H1 (cell line): ENCODE measurements around the gene GCLM. TPM values are rescaled to one million over a fixed set of nuclear protein-coding genes. Genes with fewer than 3 reads are reported as not detected.

ENCODE experiments used
- BACH1 ChIP-seq: IDR thresholded peaks from 2 replicates; pipeline ENCODE4 v1.6.1; 2012; ENCODE audit warnings: low read length, improper control_type of control experiment
- BCL11A ChIP-seq, 2 experiments: IDR thresholded peaks; one replicate each; pipeline ENCODE4 v1.6.1; 2011; ENCODE audit warnings: low read depth in 2 of 2, low read length in 2 of 2, mild to moderate bottlenecking in 2 of 2
- CHD1 ChIP-seq: IDR thresholded peaks from 2 replicates; pipeline ENCODE4 v1.6.1; 2012; ENCODE audit warnings: low read depth, low read length, improper control_type of control experiment
- CTBP2 ChIP-seq: IDR thresholded peaks from 2 replicates; pipeline ENCODE4 v1.7.0; 2011; ENCODE audit warnings: borderline replicate concordance, mild to moderate bottlenecking, moderate library complexity, mixed read lengths, low read length; ENCODE audit not compliant: insufficient read depth, insufficient read length
- EGR1 ChIP-seq: IDR thresholded peaks from 2 replicates; pipeline ENCODE4 v1.6.1; 2011; ENCODE audit warnings: low read depth, low read length, borderline replicate concordance
- EZH2 ChIP-seq: fragments of 200-600 bp; sonication (generic); IDR thresholded peaks from 2 replicates; pipeline ENCODE4 v1.7.1; 2012; ENCODE audit warnings: low read depth, mild to moderate bottlenecking, moderate library complexity, low read length, inconsistent platforms; ENCODE audit not compliant: severe bottlenecking
- FOSL1 ChIP-seq: IDR thresholded peaks from 2 replicates; pipeline ENCODE4 v1.6.1; 2011; ENCODE audit warnings: mild to moderate bottlenecking, low read depth, low read length, moderate library complexity; ENCODE audit not compliant: insufficient read depth
- HDAC2 ChIP-seq, 2 experiments: fragments of 300-600 bp in 1 of 2; sonication (generic) in 1 of 2; IDR thresholded peaks; 2 replicates each; pipeline ENCODE4 v1.6.1; 2011 to 2012; ENCODE audit warnings: low read depth in 2 of 2, low read length in 2 of 2, mild to moderate bottlenecking in 2 of 2, moderate library complexity in 2 of 2, borderline replicate concordance in 1 of 2, inconsistent platforms in 1 of 2
- JUND ChIP-seq: IDR thresholded peaks from 2 replicates; pipeline ENCODE4 v1.6.1; 2011; ENCODE audit warnings: mild to moderate bottlenecking, improper control_type of control experiment, low read length
- KDM4A ChIP-seq: IDR thresholded peaks from one replicate; pipeline ENCODE4 v1.7.1; 2012; ENCODE audit warnings: low read depth, mild to moderate bottlenecking, moderate library complexity, low read length, inconsistent platforms; ENCODE audit not compliant: severe bottlenecking
- RAD21 ChIP-seq, 2 experiments: IDR thresholded peaks in 1 of 2; conservative IDR thresholded peaks in 1 of 2; 2 replicates each; pipeline ENCODE4 v1.6.1; 2011; ENCODE audit warnings: low read depth in 2 of 2, low read length in 2 of 2, improper control_type of control experiment in 1 of 2, inconsistent platforms in 1 of 2, mild to moderate bottlenecking in 1 of 2, moderate library complexity in 1 of 2
- SIN3A ChIP-seq, 2 experiments: IDR thresholded peaks in 1 of 2; conservative IDR thresholded peaks in 1 of 2; 2 replicates each; pipeline ENCODE4 v1.6.1; 2011 to 2012; ENCODE audit warnings: low read length in 2 of 2, improper control_type of control experiment in 1 of 2, low read depth in 1 of 2, mild to moderate bottlenecking in 1 of 2
- SIRT6 ChIP-seq: IDR thresholded peaks from one replicate; pipeline ENCODE4 v1.7.1; 2012; ENCODE audit warnings: low read length, inconsistent platforms
- SP1 ChIP-seq: IDR thresholded peaks from 2 replicates; pipeline ENCODE4 v1.6.1; 2011; ENCODE audit warnings: low read depth, low read length
- SRF ChIP-seq: IDR thresholded peaks from 2 replicates; pipeline ENCODE4 v1.6.1; 2011; ENCODE audit warnings: mild to moderate bottlenecking, low read depth, low read length, moderate library complexity
- TAF1 ChIP-seq: IDR thresholded peaks from 2 replicates; pipeline ENCODE4 v1.6.1; 2011; ENCODE audit warnings: mild to moderate bottlenecking, low read depth, low read length
- YY1 ChIP-seq: IDR thresholded peaks from 2 replicates; pipeline ENCODE4 v1.6.1; 2011; ENCODE audit warnings: low read depth, mild to moderate bottlenecking, low read length
- polyA plus RNA-seq, 7 experiments: library from polyadenylated mRNA; depleted of rRNA in 3 of 7; stranded (reverse) in 5 of 7; unstranded in 2 of 7; fragments of >200 nt in 5 of 7; fragments of 200-250 nt in 2 of 7; gene quantifications; 1 replicate in 5 of 7; 2 replicates in 1 of 7; 4 replicates in 1 of 7; pipeline versions ENCODE4 v1.2.1 to v1.2.3, GENCODE V29; 2011 to 2013; ENCODE audit warnings: missing spikeins in 2 of 7, mixed read lengths in 2 of 7
- total RNA-seq: library from RNA; stranded (reverse); fragmentation: NEBNext Ultra II Directional; extraction: Animal tissue kit (Norgen Biotek cat#: 25700); gene quantifications from 2 replicates; pipeline ENCODE4 v1.2.1, GENCODE V29; 2021
- TF ChIP-seq, protein P1 (sequence below): IDR thresholded peaks from 2 replicates; pipeline ENCODE4 v1.6.1; 2011; ENCODE audit warnings: low read depth, mild to moderate bottlenecking, low read length; ENCODE audit not compliant: insufficient read depth
- TF ChIP-seq, protein P2 (sequence below): IDR thresholded peaks from 2 replicates; pipeline ENCODE4 v1.6.1; 2012; ENCODE audit warnings: low read length, inconsistent platforms
- TF ChIP-seq, protein P3 (sequence below): IDR thresholded peaks from 2 replicates; pipeline ENCODE4 v1.6.1; 2012; ENCODE audit warnings: inconsistent platforms

The GCLM gene
- total and polyA plus RNA-seq, 2 of the 8 experiments (the other 6 are each of a cell fraction or from before 2014, with no cell fraction given): 3.1 to 12.8 TPM

DNA sequence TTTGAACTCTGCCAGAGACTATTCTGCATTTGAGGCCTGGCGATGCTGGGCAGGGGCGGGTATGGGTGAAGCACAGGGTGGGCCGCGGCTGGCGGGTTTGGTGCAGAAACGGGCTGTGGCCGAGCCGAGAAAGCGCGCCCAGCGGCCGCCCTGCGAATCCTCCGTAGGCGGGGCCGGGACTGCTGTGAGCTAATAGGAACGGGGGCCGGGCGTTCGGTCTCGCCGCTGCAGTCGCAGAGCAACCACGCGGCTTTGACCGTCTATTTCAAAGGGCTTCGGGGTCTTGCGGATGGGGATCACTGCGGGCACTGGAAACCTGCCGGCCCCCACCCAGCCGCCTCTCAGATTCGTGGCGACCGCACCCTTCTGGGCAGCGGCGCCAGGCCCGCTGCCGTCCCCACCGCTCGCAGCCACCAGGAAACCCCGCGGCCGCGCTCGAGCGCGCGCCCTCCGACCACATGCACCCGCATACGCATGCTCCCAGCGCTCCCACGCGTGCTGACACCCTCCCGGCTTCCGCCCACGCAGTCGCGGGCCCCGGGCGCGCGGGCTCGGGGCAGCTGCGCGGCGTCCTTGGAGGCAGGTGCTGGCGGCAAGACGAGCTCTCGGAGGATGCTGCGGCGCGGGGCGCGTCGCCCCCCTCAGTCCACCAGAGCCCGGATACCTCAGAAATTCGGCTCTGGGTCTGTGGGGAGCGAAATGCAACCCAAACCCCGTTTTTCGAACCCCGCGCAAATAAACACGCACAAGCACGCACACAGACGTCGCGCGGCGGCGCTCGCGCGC lies 62.8 kb downstream of the GCLM start (continued):
- TF ChIP-seq, protein P1, sequence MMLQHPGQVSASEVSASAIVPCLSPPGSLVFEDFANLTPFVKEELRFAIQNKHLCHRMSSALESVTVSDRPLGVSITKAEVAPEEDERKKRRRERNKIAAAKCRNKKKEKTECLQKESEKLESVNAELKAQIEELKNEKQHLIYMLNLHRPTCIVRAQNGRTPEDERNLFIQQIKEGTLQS: no peak
- TF ChIP-seq, protein P2, sequence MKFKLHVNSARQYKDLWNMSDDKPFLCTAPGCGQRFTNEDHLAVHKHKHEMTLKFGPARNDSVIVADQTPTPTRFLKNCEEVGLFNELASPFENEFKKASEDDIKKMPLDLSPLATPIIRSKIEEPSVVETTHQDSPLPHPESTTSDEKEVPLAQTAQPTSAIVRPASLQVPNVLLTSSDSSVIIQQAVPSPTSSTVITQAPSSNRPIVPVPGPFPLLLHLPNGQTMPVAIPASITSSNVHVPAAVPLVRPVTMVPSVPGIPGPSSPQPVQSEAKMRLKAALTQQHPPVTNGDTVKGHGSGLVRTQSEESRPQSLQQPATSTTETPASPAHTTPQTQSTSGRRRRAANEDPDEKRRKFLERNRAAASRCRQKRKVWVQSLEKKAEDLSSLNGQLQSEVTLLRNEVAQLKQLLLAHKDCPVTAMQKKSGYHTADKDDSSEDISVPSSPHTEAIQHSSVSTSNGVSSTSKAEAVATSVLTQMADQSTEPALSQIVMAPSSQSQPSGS: no peak
- TF ChIP-seq EGR1 (no peak), EZH2 (no peak), TAF1 (peak; percentile 51; the same call in 1 of the 2 replicates), SP1 (no peak), RAD21 (IDR thresholded peaks at IDR 0.05 in 1 of 2, conservative IDR thresholded peaks at IDR 0.05 in 1 of 2; ENCODE audit: low read depth in 2 of 2, low read length in 2 of 2) (peak in 1 of 2 experiments; percentile 23; a peak in 2 of 4 replicates), SIN3A (conservative IDR thresholded peaks at IDR 0.05 in 1 of 2, IDR thresholded peaks at IDR 0.05 in 1 of 2; ENCODE audit: low read depth in 1 of 2, low read length in 2 of 2) (peak; percentile 23 to 53; a peak in 1 of 4 replicates), SRF (no peak), BACH1 (no peak), SIRT6 (no peak), FOSL1 (no peak), KDM4A (peak; percentile 61), CHD1 (no peak), CTBP2 (no peak), JUND (no peak), HDAC2 (IDR thresholded peaks at IDR 0.05; ENCODE audit: borderline replicate concordance in 1 of 2, low read depth in 2 of 2, low read length in 2 of 2) (0 out of 4 replicates have a peak, but pooled peaks of 1 of the 2 experiments have one; percentile 3), BCL11A (IDR thresholded peaks at IDR 0.05; ENCODE audit: low read depth in 2 of 2, low read length in 2 of 2) (no peak), YY1 (0 out of 2 replicates have a peak, but pooled peaks have one; percentile 37)
- TF ChIP-seq, protein P3, sequence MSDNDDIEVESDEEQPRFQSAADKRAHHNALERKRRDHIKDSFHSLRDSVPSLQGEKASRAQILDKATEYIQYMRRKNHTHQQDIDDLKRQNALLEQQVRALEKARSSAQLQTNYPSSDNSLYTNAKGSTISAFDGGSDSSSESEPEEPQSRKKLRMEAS: peak; percentile 43; the same call in 1 of the 2 replicates
